ENCODE results near the gene STRIP2.

Gene STRIP2

DNA sequence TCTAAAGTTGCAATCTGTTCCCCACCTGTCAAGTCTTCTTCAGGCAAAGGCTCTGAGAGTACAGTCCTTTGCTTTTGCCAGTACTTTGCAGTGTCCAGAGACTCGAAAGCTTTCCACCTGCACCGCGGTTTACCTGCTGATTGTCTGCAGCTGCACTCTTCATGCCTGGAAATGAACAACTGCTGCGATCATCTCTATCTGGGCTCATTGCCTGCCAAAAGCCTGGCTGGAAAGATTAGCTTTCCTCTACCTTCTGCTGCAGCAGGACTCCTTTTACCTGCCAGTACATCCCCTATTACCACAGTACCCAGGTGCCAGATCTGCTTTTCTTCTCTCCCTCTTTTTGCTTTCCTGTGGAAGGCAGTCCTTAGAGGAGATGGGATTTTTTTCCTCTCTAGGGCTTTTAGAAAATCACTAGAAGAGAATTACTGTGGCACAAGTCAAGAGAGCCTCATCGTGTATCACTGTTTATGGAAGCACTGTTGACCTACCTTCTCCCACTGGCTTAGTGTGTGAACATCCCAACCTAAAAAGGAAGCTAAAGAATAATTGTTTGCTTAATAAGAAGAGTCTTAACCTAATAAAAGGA, 2.2 kb downstream of the STRIP2 start:
- TF ChIP-seq EGR1 (IDR thresholded peaks at IDR 0.05) (no peak), TAF1 (IDR thresholded peaks at IDR 0.05; ENCODE audit: low read depth) (no peak), CREB1 (IDR thresholded peaks at IDR 0.05; ENCODE audit: low read depth) (no peak), FOXM1 (IDR thresholded peaks at IDR 0.05; ENCODE audit: borderline replicate concordance, low read depth) (no peak), EP300 (IDR thresholded peaks at IDR 0.05; ENCODE audit: borderline replicate concordance) (no peak), CEBPB (IDR thresholded peaks at IDR 0.05) (no peak), TCF12 (IDR thresholded peaks at IDR 0.05; ENCODE audit: low read depth) (no peak), TEAD4 (IDR thresholded peaks at IDR 0.05) (no peak), YY1 (IDR thresholded peaks at IDR 0.05; ENCODE audit: low read depth) (no peak), ZBTB7A (IDR thresholded peaks at IDR 0.05; ENCODE audit: low read depth) (no peak)
- TF ChIP-seq, protein P1, sequence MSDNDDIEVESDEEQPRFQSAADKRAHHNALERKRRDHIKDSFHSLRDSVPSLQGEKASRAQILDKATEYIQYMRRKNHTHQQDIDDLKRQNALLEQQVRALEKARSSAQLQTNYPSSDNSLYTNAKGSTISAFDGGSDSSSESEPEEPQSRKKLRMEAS (IDR thresholded peaks at IDR 0.05): no peak
- TF ChIP-seq, protein P2, sequence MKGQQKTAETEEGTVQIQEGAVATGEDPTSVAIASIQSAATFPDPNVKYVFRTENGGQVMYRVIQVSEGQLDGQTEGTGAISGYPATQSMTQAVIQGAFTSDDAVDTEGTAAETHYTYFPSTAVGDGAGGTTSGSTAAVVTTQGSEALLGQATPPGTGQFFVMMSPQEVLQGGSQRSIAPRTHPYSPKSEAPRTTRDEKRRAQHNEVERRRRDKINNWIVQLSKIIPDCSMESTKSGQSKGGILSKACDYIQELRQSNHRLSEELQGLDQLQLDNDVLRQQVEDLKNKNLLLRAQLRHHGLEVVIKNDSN (IDR thresholded peaks at IDR 0.05): no peak

DNA sequence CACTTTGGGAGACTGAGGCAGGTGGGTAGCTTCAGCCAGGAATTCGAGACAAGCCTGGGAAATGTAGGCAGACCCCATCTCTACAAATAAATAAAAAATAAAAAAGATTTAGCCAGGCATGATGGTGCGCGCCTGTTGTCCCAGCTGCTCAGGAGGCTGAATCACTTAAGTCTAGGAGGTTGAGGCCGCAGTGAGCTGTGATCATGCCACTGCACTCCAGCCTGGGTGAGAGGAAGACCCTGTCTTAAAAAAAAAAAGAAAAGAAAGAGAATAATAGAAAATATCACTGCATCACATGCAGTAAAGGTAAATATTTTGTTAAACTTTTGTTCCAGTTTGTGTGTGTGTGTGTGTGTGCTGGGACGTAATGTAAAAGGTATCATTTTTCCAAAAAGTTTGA, 3.0 kb downstream of the STRIP2 start:
- no peak for TF ChIP-seq TCF12 (IDR thresholded peaks at IDR 0.05; ENCODE audit: low read depth)

DNA sequence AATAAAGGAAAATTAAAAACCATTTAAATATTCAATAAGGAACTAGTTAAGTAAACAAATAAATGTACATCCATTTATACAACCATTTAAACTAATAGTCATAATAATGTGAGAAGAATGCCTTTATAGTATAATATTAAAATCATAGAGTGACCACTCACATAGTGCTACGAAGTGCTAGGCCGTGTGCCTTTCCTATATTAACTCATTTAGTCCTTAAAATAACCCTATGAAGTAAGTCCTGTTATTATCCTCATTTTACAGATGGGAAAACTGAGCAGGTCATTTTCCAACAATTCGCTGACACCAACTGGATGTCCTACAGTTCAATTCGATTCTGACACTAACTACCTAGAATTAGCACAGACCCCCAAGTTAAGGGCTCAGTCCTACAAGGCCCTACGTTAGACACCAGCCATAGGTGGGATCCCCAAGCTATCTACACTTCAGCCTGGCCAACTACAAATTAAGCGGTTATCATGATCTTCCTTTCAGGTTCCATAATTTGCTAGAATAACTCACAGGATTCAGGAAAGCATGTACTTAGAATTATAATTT, 4.1 kb downstream of the STRIP2 start:
- TF ChIP-seq RAD21 (IDR thresholded peaks at IDR 0.05; ENCODE audit: low read depth) (no peak), NFIC (IDR thresholded peaks at IDR 0.05) (no peak), TEAD4 (IDR thresholded peaks at IDR 0.05) (no peak), ZBTB7A (IDR thresholded peaks at IDR 0.05; ENCODE audit: low read depth) (no peak), TAF1 (IDR thresholded peaks at IDR 0.05; ENCODE audit: low read depth) (no peak), TCF12 (IDR thresholded peaks at IDR 0.05; ENCODE audit: low read depth) (no peak), CREB1 (IDR thresholded peaks at IDR 0.05; ENCODE audit: low read depth) (no peak), CEBPB (IDR thresholded peaks at IDR 0.05) (no peak), YY1 (IDR thresholded peaks at IDR 0.05; ENCODE audit: low read depth) (no peak), EP300 (IDR thresholded peaks at IDR 0.05; ENCODE audit: borderline replicate concordance) (no peak), FOXM1 (IDR thresholded peaks at IDR 0.05; ENCODE audit: borderline replicate concordance, low read depth) (no peak), EGR1 (IDR thresholded peaks at IDR 0.05) (no peak)
- TF ChIP-seq, protein P2 (IDR thresholded peaks at IDR 0.05): no peak
- TF ChIP-seq, protein P3, sequence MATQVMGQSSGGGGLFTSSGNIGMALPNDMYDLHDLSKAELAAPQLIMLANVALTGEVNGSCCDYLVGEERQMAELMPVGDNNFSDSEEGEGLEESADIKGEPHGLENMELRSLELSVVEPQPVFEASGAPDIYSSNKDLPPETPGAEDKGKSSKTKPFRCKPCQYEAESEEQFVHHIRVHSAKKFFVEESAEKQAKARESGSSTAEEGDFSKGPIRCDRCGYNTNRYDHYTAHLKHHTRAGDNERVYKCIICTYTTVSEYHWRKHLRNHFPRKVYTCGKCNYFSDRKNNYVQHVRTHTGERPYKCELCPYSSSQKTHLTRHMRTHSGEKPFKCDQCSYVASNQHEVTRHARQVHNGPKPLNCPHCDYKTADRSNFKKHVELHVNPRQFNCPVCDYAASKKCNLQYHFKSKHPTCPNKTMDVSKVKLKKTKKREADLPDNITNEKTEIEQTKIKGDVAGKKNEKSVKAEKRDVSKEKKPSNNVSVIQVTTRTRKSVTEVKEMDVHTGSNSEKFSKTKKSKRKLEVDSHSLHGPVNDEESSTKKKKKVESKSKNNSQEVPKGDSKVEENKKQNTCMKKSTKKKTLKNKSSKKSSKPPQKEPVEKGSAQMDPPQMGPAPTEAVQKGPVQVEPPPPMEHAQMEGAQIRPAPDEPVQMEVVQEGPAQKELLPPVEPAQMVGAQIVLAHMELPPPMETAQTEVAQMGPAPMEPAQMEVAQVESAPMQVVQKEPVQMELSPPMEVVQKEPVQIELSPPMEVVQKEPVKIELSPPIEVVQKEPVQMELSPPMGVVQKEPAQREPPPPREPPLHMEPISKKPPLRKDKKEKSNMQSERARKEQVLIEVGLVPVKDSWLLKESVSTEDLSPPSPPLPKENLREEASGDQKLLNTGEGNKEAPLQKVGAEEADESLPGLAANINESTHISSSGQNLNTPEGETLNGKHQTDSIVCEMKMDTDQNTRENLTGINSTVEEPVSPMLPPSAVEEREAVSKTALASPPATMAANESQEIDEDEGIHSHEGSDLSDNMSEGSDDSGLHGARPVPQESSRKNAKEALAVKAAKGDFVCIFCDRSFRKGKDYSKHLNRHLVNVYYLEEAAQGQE (IDR thresholded peaks at IDR 0.05; ENCODE audit: low read depth): no peak
- TF ChIP-seq, protein P1 (IDR thresholded peaks at IDR 0.05): no peak

DNA sequence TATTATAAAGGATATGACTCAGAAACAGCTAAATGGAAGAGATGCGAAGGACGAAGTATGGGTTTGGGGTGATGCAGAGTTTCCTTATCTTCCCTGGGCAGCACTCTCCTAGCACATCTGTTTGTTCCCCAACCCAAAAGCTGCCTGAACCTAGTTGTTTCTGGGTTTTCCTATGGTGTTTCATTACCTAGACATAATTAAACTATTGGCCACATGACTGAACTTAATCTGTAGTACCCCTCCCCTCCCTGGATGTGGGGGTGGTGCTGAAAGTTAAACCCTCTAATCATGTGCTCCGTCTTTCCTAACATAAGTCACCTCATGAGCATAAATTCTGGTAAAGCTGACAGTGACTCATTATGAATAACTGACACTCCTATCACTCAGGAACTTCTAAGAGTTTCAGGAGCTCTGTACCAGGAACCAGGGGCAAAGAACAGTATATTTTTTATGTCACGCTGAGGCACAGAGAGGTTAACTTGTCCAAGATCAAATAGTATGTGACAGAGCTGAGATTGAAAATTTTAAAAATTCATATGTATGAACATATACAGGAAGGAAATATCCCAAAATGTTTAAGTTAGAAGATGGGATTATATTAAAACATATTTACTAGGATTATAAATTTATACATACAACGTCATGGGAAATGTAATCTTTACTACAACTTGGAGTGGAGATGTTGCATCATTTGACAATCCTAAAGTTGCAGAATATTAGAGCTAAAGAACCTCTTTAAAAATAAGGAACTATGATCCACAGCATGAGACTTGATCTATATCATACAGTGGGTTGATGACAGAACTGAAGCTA, 4.8 kb downstream of the STRIP2 start:
- TF ChIP-seq NFIC (IDR thresholded peaks at IDR 0.05) (no peak), CREB1 (IDR thresholded peaks at IDR 0.05; ENCODE audit: low read depth) (no peak)

DNA sequence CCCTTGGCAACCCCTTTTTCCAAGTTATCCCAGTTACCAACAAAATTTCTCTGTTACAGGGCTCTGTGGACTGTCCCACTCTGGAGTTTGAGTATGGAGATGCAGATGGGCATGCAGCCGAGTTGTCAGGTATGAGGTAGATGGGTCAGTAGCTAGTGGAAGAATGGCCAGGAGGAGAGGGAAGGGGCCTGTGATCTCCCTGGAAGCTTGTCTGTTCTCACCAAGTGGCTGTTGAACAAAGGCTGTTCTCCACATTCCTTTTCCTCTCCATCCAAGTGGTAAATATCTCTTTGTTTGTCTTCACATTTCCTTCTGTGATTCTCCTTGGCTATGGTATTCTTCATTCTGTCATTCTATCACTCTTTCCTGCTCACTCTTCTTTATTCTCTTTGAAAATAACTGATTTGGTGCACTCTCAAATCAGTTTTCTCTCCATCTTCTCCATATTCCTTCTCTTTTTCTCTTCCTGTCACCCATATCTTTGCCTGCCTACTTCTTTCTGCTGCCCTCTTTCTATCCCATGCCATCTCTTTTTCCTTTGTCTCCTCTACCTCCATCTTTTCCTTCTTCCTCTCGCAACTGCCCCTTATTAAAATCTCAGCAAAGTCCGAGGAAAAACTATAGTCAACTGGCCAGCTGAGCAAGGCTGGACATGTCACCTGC, 5.9 kb downstream of the STRIP2 start:
- TF ChIP-seq CEBPB (IDR thresholded peaks at IDR 0.05) (no peak), ZBTB7A (IDR thresholded peaks at IDR 0.05; ENCODE audit: low read depth) (no peak), YY1 (IDR thresholded peaks at IDR 0.05; ENCODE audit: low read depth) (no peak), EGR1 (IDR thresholded peaks at IDR 0.05) (no peak), TAF1 (IDR thresholded peaks at IDR 0.05; ENCODE audit: low read depth) (no peak), RAD21 (IDR thresholded peaks at IDR 0.05; ENCODE audit: low read depth) (no peak), TCF12 (IDR thresholded peaks at IDR 0.05; ENCODE audit: low read depth) (no peak), NFIC (IDR thresholded peaks at IDR 0.05) (no peak), CREB1 (IDR thresholded peaks at IDR 0.05; ENCODE audit: low read depth) (no peak)
- TF ChIP-seq, protein P1 (IDR thresholded peaks at IDR 0.05): no peak
- TF ChIP-seq, protein P2 (IDR thresholded peaks at IDR 0.05): no peak
- TF ChIP-seq, protein P3 (IDR thresholded peaks at IDR 0.05; ENCODE audit: low read depth): no peak

All from Ishikawa (cell line).